HG03354 (cell line): ENCODE data around the gene VTCN1.
"Not testable (repeated sequence)": the region's sequence is repeated elsewhere in the genome, so short reads cannot be mapped to it uniquely, and the experiment has no call there.

Source experiments
- ATAC-seq: cut with Tn5 transposase; IDR thresholded peaks from one replicate; pipeline ENCODE4 v1.9.1; 2021; ENCODE audit warnings: mild to moderate bottlenecking; ENCODE audit not compliant: unreplicated experiment, poor library complexity, severe bottlenecking

VTCN1 gene

GRCh38 chr1:117171900-117172511 lies 38.7 kb downstream of the VTCN1 start:
- ATAC-seq = no peak

DNA sequence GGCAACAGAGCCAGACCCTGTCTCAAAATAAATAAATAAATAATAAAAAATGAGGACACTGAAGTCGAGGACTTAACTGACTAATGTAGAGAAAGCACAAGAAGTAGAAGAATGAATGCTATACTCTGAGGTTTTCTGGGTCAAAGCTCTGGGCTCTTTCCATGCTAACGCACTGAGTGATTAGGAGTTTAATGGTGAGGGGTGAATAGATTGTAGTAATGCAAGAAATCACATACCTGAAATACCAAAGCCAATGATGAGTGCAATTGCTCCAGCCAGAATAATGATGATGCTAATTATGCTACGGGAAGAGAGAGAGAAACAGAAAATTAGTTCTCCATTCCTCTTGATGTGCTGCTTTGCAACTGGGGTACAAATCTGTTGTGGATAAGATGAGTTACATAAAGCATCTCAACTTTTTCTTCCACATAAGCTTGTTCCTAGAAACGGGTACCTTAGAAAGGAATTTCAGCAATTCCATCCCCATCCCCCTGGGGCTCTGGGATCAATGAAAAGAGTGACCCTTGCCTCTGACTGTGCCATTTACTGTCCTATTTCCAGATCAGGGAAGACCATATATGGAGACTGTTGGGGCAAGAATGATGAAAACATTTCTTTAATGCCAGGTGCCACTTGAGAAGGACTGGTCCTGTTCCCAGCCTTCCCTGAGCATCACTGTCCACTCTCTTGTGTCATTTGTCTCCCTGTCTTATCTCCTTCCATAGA lies 40.7 kb downstream of the VTCN1 start:
- ATAC-seq = no peak

DNA sequence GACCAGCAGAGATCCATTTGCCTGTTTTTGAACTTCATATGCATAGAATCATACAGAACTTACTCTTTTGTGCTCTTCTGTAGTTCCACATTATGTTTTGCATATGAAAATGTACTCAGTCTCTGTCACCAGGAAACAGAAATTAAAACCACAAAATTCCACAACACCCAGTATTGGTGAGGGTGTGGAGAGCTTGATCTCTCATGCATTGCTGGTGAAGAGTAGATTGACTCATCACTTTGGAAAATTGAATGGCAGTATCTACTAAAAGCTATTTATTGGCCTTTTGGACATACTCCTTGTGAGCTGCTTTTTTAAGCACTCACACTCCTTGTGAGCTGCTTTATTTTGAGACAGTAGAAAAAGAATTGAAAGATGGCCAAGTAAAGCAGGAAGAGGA lies 43.3 kb downstream of the VTCN1 start:
- ATAC-seq = no peak

DNA sequence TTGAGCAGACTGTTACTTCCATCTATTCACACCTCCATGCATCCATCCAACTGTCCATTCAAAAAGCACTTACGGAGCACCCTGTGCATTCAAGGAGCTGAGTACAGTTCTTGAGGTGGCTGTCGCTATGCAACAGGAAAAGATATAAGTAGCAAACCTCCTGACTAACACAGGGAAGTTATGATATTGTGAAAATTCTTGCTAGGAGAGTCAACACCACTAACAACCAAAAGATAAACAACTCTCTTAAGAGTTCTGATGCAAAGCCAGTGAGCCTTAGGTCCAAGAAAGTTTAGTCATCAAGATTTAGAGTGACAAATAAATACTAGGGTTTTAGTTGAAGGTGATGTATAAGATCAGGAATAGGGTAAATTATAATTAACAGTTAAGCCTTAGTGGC lies 44.7 kb downstream of the VTCN1 start:
- no peak for ATAC-seq

DNA sequence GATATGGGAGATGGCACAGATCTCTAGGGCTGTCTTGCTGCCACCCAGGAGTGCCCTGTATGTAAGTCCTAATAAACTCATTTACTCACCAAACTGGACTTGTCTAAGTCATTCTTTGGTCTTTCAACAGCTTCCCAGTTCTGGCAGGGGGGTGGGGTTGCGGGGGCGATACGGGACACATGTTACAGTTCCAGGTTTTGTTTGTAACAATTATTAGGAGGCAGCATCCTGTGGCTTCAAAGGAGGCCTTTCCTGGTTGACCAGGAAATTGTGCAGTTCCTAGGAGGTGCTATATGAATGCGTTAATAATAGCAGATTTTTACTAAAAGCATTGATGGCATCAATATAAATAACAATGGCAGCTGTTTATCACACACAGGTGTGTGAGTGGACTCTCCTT lies 46.5 kb downstream of the VTCN1 start:
- ATAC-seq = no peak

- no peak for ATAC-seq
Observed at GRCh38 chr1:117162816-117163215, 47.9 kb downstream of the VTCN1 start.

GRCh38 chr1:117161887-117162286 lies 48.8 kb downstream of the VTCN1 start:
- ATAC-seq = no peak

DNA sequence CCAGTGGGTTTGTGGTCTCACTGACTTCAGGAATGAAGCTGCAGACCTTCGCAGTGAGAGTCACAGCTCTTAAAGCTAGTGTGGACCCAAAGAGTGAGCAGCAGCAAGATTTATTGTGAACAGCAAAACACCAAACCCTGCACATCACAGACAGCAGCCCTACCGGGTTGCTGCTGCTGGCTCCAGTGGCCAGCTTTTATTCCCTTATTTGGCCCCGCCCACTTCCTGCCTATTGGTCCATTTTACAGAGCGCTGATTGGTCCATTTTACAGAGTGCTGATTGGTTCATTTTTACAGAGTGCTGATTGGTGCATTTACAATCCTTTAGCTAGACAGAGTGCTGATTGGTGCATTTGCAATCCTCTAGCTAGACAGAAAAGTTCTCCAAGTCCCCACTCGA lies 59.4 kb downstream of the VTCN1 start:
- ATAC-seq = not testable (repeated sequence)

DNA sequence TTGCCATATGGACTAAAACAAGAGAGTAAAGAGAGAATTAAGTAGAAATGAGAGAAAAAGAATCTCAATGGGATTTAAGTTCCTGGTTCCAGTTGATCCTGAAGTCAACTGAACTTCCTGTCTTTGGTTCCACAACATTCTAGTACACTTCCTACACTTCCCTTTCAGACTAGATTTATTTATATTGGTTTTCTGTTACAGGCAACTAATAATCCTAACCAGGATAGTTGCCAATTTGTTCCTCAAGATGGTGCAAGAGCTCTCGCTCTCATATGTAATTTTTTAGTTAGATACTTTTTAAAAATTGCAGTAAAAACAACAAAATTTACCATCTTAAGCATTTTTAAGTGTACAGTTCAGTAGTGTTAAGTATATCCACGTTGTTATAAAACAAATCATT lies 60.4 kb downstream of the VTCN1 start:
- no peak for ATAC-seq

GRCh38 chr1:117147856-117148588 lies 62.7 kb downstream of the VTCN1 start:
- no peak for ATAC-seq

GRCh38 chr1:117147341-117147831 lies 63.3 kb downstream of the VTCN1 start:
- ATAC-seq = no peak

DNA sequence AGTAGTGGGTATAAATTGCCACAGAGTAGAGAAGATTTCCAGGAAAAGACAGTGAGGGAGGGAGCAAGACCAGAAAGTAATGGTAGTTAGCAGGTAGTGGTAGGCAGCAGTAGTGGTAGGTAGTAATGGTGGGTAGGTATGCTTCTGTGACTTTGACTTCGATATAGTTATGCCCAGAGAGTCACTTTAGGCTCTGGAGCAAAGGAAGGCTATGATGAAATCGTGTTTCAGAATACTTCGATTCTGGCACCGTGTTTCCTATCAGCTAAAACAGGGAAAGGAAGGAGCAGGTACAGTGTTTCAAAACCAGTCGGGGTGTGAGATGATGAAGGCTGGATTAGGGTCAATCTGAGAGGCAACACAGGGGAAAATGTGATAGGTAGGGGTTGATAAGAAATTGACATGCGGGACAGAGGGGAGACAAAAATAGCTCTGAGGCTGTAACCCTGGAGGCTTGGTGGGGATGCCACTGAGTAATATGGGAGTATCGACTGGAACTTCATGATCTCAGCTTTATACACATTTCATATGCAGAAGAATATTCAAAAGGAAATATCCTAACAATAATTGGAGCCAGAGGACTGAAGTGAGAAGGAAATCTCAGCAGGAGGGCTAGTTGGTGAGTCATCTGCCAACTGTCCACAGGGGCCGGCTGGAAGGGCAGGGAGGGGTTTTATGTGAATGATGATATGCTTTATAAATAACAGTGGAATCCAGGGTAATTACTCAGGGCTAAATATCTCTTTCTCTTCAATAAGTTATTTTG lies 64.0 kb downstream of the VTCN1 start:
- ATAC-seq = no peak

DNA sequence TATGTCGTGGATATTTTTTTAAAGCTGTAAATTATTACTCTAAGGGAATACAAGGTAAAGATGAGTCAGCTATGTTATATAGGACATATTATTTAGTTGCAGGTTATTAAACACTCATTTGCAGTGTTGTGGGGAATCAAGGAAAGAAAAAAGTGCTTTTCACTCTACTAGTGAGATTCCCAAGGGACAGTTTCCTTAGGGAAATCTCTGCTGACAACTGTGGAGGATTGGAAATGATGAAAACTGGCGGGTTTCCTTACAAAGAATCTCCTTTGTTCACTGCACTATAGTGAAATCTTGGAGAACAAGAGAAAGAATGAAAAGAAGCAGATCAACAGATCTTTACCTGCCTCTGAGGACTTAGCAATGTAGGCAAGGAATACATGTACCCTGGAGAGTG lies 64.7 kb downstream of the VTCN1 start:
- ATAC-seq = no peak

GRCh38 chr1:117143871-117144270 lies 66.9 kb downstream of the VTCN1 start:
- no peak for ATAC-seq

DNA sequence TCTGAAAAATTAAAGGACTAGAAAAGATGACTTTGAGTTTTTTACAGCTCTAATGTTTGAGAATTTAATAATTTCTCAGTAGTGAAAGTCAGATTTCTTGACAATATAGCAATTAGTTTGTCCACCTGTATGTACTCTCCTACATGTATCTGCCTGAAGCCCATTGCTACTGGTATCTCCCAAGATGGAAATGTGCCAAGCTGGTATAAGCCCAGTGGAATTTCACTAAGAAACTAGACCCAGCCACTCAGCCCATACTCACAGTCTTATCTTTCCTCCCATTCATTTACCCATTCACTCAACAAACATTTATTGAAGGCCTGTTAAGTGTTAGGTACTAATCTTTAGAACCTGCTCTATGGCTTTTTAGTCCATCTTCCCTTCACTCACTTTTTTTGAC lies 67.6 kb downstream of the VTCN1 start:
- ATAC-seq = no peak

DNA sequence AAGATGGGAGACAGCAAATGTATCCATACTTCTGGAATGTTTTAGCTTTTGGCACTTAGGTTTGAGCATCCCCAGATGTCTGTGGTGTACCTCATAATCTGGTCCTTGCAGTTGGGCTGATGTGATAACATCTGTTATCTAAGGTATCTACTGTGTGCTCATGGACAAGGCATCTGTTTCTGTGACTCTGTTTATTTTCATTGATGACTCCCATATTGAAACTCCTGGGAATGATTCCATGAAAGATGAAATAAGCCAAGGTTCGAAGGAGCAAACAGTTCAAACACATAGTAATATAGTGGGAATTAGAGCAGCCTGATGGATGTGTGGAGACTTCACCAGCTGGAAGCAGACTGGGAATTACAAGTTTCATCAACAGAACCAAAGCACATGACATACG lies 68.5 kb downstream of the VTCN1 start:
- no peak for ATAC-seq

DNA sequence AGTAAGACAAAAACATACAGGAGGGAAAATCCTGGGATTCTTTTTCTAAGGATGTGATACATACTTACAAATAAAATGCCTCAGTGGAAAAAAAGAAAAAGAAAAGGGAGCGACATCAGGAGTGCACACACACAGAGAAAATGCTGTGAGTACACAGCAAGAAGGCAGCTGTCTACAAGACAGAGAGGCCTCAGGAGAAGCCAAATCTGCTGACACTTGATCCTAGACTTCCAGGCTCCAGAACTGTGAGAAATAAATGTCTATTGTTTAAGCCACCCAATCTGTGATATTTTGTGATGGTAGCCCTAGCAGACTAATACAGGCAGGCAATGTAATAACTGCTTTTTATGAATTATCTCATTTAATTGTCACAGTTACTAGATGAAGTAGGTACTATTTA lies 72.2 kb downstream of the VTCN1 start:
- ATAC-seq = no peak

GRCh38 chr1:117138106-117138505 lies 72.6 kb downstream of the VTCN1 start:
- no peak for ATAC-seq

DNA sequence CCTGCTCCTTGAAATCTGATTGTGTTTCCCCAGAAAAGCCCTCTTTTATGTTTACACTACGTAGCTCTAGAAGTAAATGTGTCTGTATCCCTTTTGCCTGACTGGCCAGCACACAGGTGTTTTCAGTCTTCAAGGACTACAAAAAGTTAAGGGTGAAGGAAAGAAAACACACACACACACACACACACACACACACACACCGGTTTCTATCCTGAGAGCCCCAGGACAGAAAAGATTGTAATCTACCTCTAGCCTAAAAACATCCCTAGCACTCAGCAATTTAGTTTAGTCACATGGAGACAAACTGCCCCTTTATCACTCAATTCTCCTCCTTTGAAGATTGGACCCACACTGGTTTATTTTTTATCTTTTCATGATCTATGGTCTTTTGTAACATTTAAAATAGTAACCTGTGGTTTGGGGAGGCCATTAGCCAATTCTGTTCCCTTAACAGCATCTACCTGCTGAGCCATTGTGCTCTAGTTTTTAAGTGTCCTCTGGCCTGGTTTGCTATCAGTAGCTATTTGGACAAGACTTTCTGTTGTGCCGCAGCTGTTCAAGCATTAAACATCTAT lies 73.4 kb downstream of the VTCN1 start:
- ATAC-seq = no peak

- ATAC-seq = no peak
Observed at GRCh38 chr1:117136749-117137148, 74.0 kb downstream of the VTCN1 start.
